Activated CD4-positive, CD25-positive, alpha-beta regulatory T cell treated with anti-CD3 and anti-CD28 coated beads, Interleukin-2, amount 50 U/mL, for 72 hours (primary cell): Measurements from ENCODE around the gene PHTF1.

Experiments
- DNase-seq: peaks from one replicate; pipeline ENCODE4 v3.0.0; 2021

The PHTF1 gene

GRCh38 chr1:113714606-113715269, 44.5 kb downstream of the PHTF1 start:
- DNase-seq = no peak

GRCh38 chr1:113701429-113701828, 57.9 kb downstream of the PHTF1 start:
- no peak for DNase-seq

- DNase-seq = no peak
These were observed 64.4 kb downstream of the PHTF1 start for GRCh38 chr1:113694910-113695309.

GRCh38 chr1:113692824-113693431, 66.4 kb downstream of the PHTF1 start:
- DNase-seq = no peak

- no peak for DNase-seq
These were observed 66.9 kb downstream of the PHTF1 start for GRCh38 chr1:113692342-113692741.

- no peak for DNase-seq
These were observed 68.1 kb downstream of the PHTF1 start for GRCh38 chr1:113691184-113691583.

- no peak for DNase-seq
These were observed 72.2 kb downstream of the PHTF1 start for GRCh38 chr1:113686891-113687618.

- DNase-seq = no peak
These were observed 75.1 kb downstream of the PHTF1 start for GRCh38 chr1:113684153-113684541.

GRCh38 chr1:113683384-113684152, 75.7 kb downstream of the PHTF1 start:
- DNase-seq = no peak

- DNase-seq = no peak
These were observed 77.5 kb downstream of the PHTF1 start for GRCh38 chr1:113681596-113682337.

GRCh38 chr1:113678159-113678469, 81.2 kb downstream of the PHTF1 start:
- DNase-seq = no peak

- DNase-seq = no peak
These were observed 81.8 kb downstream of the PHTF1 start for GRCh38 chr1:113677250-113678158.

- no peak for DNase-seq
These were observed 82.8 kb downstream of the PHTF1 start for GRCh38 chr1:113676524-113676923.

- DNase-seq = no peak
These were observed 84.0 kb downstream of the PHTF1 start for GRCh38 chr1:113675302-113675701.

- no peak for DNase-seq
These were observed 84.7 kb downstream of the PHTF1 start for GRCh38 chr1:113674591-113674990.

- no peak for DNase-seq
These were observed 86.8 kb downstream of the PHTF1 start for GRCh38 chr1:113672491-113672890.

- DNase-seq = no peak
These were observed 88.6 kb downstream of the PHTF1 start for GRCh38 chr1:113670650-113671049.

GRCh38 chr1:113669988-113670387, 89.3 kb downstream of the PHTF1 start:
- DNase-seq = no peak

- DNase-seq = no peak
These were observed 93.2 kb downstream of the PHTF1 start for GRCh38 chr1:113666126-113666525.

- DNase-seq = no peak
These were observed 94.2 kb downstream of the PHTF1 start for GRCh38 chr1:113665071-113665470.

- no peak for DNase-seq
These were observed 95.9 kb downstream of the PHTF1 start for GRCh38 chr1:113663165-113663951.
